ENCODE results near the gene GPR18.

- no peak for TF ChIP-seq CTCF (IDR thresholded peaks at IDR 0.05)
- TF ChIP-seq ZFX (IDR thresholded peaks at IDR 0.05; ENCODE audit: borderline replicate concordance): no peak
Measured at GRCh38 chr13:99258210-99258860, at the start of gene GPR18.
